A549 (cell line): ENCODE data around the gene MRPS5. TPM values are rescaled to one million over a fixed set of nuclear protein-coding genes. Genes with fewer than 3 reads are reported as not detected.

Experiments
- ATAC-seq, 2 experiments: fragments of 200-7000 bp in 1 of 2; fragments of >200 bp in 1 of 2; cut with Nextera tagmentation in 1 of 2; cut with Tn5 transposase in 1 of 2; 3 replicates each; pipeline versions ENCODE4 v1.8.0 to v1.9.1; 2018 to 2020; ENCODE audit warnings: mild to moderate bottlenecking in 1 of 2, moderate library complexity in 1 of 2
- CTCF ChIA-PET: fragments of 300-600 bp; sonication (Branson Sonifier 250); formaldehyde crosslinking; extraction: SDS; loops from one replicate; lab custom pipeline; 2021; ENCODE audit warnings: antibody characterized with exemption, inconsistent platforms; lab: Yijun Ruan, JAX
- POLR2A ChIA-PET: fragments of 350-600 bp; formaldehyde crosslinking; extraction: SDS; loops from one replicate; lab custom pipeline; 2021; ENCODE audit warnings: antibody characterized with exemption, inconsistent platforms; lab: Yijun Ruan, JAX
- DNase-seq, 2 experiments: peaks; one replicate each; pipeline versions ENCODE4 v3.0.0 to v3.0.0-alpha.2; 2011 to 2016; ENCODE audit warnings: low read depth in 1 of 2, low spot score in 1 of 2
- FAIRE-seq: peaks from 2 replicates; lab custom pipeline; 2011; peaks lifted over from hg19 to GRCh38; lab: Jason Lieb, UNC
- H3K27ac ChIP-seq, 2 experiments: fragments of >200 bp; sonication (Bioruptor Twin); formaldehyde crosslinking; 3 replicates each; pipeline ENCODE4 v1.5.1; 2016 to 2017
- H3K4me1 ChIP-seq: fragments of >200 bp; sonication (Bioruptor Twin); formaldehyde crosslinking; 3 replicates; pipeline ENCODE4 v1.6.1; 2016
- H3K4me2 ChIP-seq: fragments of >200 bp; sonication (Bioruptor Twin); formaldehyde crosslinking; 3 replicates; pipeline ENCODE4 v1.6.1; 2016
- H3K4me3 ChIP-seq: fragments of >200 bp; sonication (Bioruptor Twin); formaldehyde crosslinking; 3 replicates; pipeline ENCODE4 v1.5.1; 2016
- H3K9me3 ChIP-seq: fragments of >200 bp; sonication (Bioruptor Twin); formaldehyde crosslinking; 3 replicates; pipeline ENCODE4 v1.6.1; 2016
- E2F6 ChIP-seq: IDR thresholded peaks from 2 replicates; pipeline ENCODE4 v1.6.1; 2012; ENCODE audit warnings: low read depth, borderline replicate concordance
- EP300 ChIP-seq, 2 experiments: fragments of >200 bp; sonication (Bioruptor Twin); formaldehyde crosslinking; IDR thresholded peaks; 2 replicates in 1 of 2; 3 replicates in 1 of 2; pipeline ENCODE4 v1.6.1; 2016 to 2017
- HEYL ChIP-seq: fragments of 250-450 bp; sonication (Bioruptor Pico); IDR thresholded peaks from 2 replicates; pipeline ENCODE4 v1.8.0; 2021; ENCODE audit warnings: mild to moderate bottlenecking, moderate library complexity
- HOXA7 ChIP-seq: fragments of 250-450 bp; sonication (Bioruptor Pico); IDR thresholded peaks from 2 replicates; pipeline ENCODE4 v1.5.0; 2020; ENCODE audit warnings: mild to moderate bottlenecking, moderate library complexity
- KDM5A ChIP-seq: fragments of 200-600 bp; sonication (generic); IDR thresholded peaks from 2 replicates; pipeline ENCODE4 v1.6.1; 2016; ENCODE audit warnings: antibody characterized with exemption, mild to moderate bottlenecking
- MAFK ChIP-seq: fragments of 450-650 bp; IDR thresholded peaks from 2 replicates; pipeline ENCODE4 v1.6.1; 2014; ENCODE audit not compliant: partially characterized antibody
- MAZ ChIP-seq: fragments of 150-350 bp; IDR thresholded peaks from 2 replicates; pipeline ENCODE4 v1.6.1; 2014; ENCODE audit warnings: antibody characterized with exemption, low read depth, low read length, borderline replicate concordance
- NFE2L2 ChIP-seq: fragments of 150-350 bp; conservative IDR thresholded peaks from 2 replicates; pipeline ENCODE4 v1.6.1; 2014; ENCODE audit warnings: low read length
- PHF8 ChIP-seq: fragments of 200-600 bp; sonication (generic); IDR thresholded peaks from 2 replicates; pipeline ENCODE4 v1.6.1; 2016; ENCODE audit warnings: low read depth, mild to moderate bottlenecking, antibody characterized with exemption, moderate library complexity, borderline replicate concordance
- RARB ChIP-seq: fragments of 250-450 bp; sonication (Bioruptor Pico); IDR thresholded peaks from 2 replicates; pipeline ENCODE4 v1.8.0; 2021; ENCODE audit warnings: mild to moderate bottlenecking, moderate library complexity
- SMC3 ChIP-seq: fragments of >200 bp; sonication (Bioruptor Twin); formaldehyde crosslinking; IDR thresholded peaks from 3 replicates; pipeline ENCODE4 v1.6.1; 2018; ENCODE audit warnings: inconsistent platforms
- SREBF2 ChIP-seq: fragments of 450-650 bp; IDR thresholded peaks from 2 replicates; pipeline ENCODE4 v1.6.1; 2014; ENCODE audit warnings: mild to moderate bottlenecking, moderate library complexity
- USF2 ChIP-seq: fragments of 450-650 bp; IDR thresholded peaks from 2 replicates; pipeline ENCODE4 v1.6.1; 2014; ENCODE audit warnings: antibody characterized with exemption
- ZC3H11A ChIP-seq: fragments of 450-650 bp; IDR thresholded peaks from 2 replicates; pipeline ENCODE4 v1.6.1; 2014; ENCODE audit warnings: antibody characterized with exemption, mild to moderate bottlenecking
- ZSCAN20 ChIP-seq: fragments of 250-450 bp; sonication (Bioruptor Pico); IDR thresholded peaks from 2 replicates; pipeline ENCODE4 v1.8.0; 2022; ENCODE audit warnings: mild to moderate bottlenecking, moderate library complexity
- WGBS: methylation state at CpG from one replicate; pipeline ENCODE4 v1.1.6; 2017; ENCODE audit errors: missing lambda C conversion rate; 5-methylcytosine and 5-hydroxymethylcytosine counted together
- polyA plus RNA-seq, 4 experiments: library from polyadenylated mRNA; depleted of rRNA in 3 of 4; stranded (reverse); fragments of >200 nt; fragmentation: RNase III in 1 of 4; extraction: RNeasy Plus Mini Kit Qiagen cat#74134 plus additional on column Dnase treatment in 1 of 4; gene quantifications; 2 replicates in 3 of 4; 3 replicates in 1 of 4; pipeline ENCODE4 v1.2.3, GENCODE V29; 2011 to 2017

Gene MRPS5
- polyA plus RNA-seq, 2 of the 4 experiments (the other 2 are of a cell fraction) = 103 to 123 TPM

GRCh38 chr2:95071856-95072255, 49.8 kb downstream of the MRPS5 start (continued):
- TF ChIP-seq ZSCAN20 (CRISPR knock-in tag) (no peak), MAFK (no peak), USF2 (no peak), SMC3 (no peak)
- TF ChIP-seq, all 56 proteins: peak for 0

- no peak for ATAC-seq
- DNase-seq = no peak
- 55% methylated on average over 9 of the region's 9 CpGs for WGBS
- CTCF ChIA-PET = interaction anchor here (0.8 to 1.1 kb wide), 2 partner anchors 9 to 10 kb away, joined by 4 to 5 read pairs; no protein-coding TSS in a partner anchor
- Histone ChIP-seq H3K9me3 (peaks cover 8% of the 10 kb centered on the region; the same call in 1 of the 3 replicates), H3K4me1 (no peaks in the 10 kb centered on the region), H3K4me2 (no peak overlapping the region), H3K4me3 (no peak overlapping the region), H3K27ac (no peak overlapping the region)
- FAIRE-seq = no peak
- POLR2A ChIA-PET = no interaction called here
- TF ChIP-seq SREBF2 (no peak), MAZ (no peak), KDM5A (no peak)
These were observed 52.1 kb downstream of the MRPS5 start for GRCh38 chr2:95069465-95069864.

- ChIA-PET POLR2A (no interaction called here), CTCF (interaction anchor here (1.2 to 1.3 kb wide), 2 partner anchors 8 to 16 kb away, joined by 3 to 7 read pairs; no protein-coding TSS in a partner anchor)
- H3K4me2 ChIP-seq = no peak overlapping the region
- H3K4me1 ChIP-seq = no peaks in the 10 kb centered on the region
- FAIRE-seq (no peak), DNase-seq (no peak), ATAC-seq (no peak)
- peaks cover 8% of the 10 kb centered on the region; the same call in 1 of the 3 replicates for H3K9me3 ChIP-seq
- 10% methylated on average over 2 of the region's 2 CpGs for WGBS
- H3K4me3 ChIP-seq = no peak overlapping the region
- H3K27ac ChIP-seq = no peak overlapping the region
- TF ChIP-seq ZC3H11A (peak; percentile 88), RARB (CRISPR knock-in tag) (no peak), PHF8 (no peak), HEYL (CRISPR knock-in tag) (no peak)
These were observed 53.4 kb downstream of the MRPS5 start for GRCh38 chr2:95068256-95068655.

GRCh38 chr2:95063086-95063958, 58.3 kb downstream of the MRPS5 start:
- no peak overlapping the region for H3K4me2 ChIP-seq
- H3K4me3 ChIP-seq = no peak overlapping the region
- DNase-seq (no peak), ATAC-seq (no peak), FAIRE-seq (no peak)
- POLR2A ChIA-PET = no interaction called here
- no peaks in the 10 kb centered on the region for H3K4me1 ChIP-seq
- H3K27ac ChIP-seq = no peak overlapping the region
- TF ChIP-seq SREBF2 (no peak), HOXA7 (CRISPR knock-in tag) (no peak), E2F6 (no peak), NFE2L2 (no peak), EP300 (IDR thresholded peaks at IDR 0.05) (no peak)
- whole genome bisulfite sequencing = 62% methylated on average over 12 of the region's 12 CpGs
- CTCF ChIA-PET = interaction anchor here (0.7 to 7.5 kb wide), 5 partner anchors 10 to 40 kb away, joined by 3 to 70 read pairs (median 9); no protein-coding TSS in a partner anchor
- H3K9me3 ChIP-seq = peaks cover 8% of the 10 kb centered on the region; the same call in 1 of the 3 replicates
